ENCODE results near the gene CARM1.
A peak's percentile ranks its signal among the peaks of the same experiment; 100 is the strongest.

The CARM1 gene

DNA sequence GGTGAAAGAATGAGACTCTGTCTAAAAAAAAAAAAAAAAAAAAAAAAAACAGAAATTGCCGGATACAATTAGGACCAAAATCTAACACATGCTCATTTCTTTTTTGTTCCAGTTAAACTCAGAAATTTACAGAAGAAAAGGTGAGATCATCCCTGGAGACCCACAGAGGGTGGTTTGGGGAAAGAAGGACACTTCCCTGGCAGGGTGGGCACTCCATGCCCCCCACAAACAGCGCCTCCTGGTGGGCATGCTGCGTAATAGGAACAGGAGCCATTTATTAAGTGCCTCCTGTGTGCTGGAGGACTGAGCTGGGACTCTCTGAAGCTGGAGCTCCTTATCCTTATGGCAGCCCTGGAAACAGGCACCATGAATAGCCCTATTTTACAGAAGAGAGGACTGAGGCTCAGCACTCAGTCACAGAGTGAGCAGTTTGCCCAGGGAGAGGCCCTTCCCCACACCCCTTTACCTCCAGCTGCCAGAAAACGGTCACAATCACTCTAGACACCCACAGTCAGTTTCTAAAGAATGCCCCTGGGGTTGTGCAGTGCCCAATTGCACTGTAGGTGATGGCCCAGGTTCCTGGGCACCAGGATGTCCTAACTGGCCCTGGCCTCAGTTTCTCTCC lies 13.0 kb upstream of the CARM1 start:
- H3K4me3 ChIP-seq (ENCODE audit: low read length) = no peak overlapping the region
- TF ChIP-seq, protein P1, sequence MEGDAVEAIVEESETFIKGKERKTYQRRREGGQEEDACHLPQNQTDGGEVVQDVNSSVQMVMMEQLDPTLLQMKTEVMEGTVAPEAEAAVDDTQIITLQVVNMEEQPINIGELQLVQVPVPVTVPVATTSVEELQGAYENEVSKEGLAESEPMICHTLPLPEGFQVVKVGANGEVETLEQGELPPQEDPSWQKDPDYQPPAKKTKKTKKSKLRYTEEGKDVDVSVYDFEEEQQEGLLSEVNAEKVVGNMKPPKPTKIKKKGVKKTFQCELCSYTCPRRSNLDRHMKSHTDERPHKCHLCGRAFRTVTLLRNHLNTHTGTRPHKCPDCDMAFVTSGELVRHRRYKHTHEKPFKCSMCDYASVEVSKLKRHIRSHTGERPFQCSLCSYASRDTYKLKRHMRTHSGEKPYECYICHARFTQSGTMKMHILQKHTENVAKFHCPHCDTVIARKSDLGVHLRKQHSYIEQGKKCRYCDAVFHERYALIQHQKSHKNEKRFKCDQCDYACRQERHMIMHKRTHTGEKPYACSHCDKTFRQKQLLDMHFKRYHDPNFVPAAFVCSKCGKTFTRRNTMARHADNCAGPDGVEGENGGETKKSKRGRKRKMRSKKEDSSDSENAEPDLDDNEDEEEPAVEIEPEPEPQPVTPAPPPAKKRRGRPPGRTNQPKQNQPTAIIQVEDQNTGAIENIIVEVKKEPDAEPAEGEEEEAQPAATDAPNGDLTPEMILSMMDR (conservative IDR thresholded peaks at IDR 0.05; ENCODE audit: low read depth, low read length) = peak; percentile 90
- no peak for DNase-seq (ENCODE audit: low read depth)

DNA sequence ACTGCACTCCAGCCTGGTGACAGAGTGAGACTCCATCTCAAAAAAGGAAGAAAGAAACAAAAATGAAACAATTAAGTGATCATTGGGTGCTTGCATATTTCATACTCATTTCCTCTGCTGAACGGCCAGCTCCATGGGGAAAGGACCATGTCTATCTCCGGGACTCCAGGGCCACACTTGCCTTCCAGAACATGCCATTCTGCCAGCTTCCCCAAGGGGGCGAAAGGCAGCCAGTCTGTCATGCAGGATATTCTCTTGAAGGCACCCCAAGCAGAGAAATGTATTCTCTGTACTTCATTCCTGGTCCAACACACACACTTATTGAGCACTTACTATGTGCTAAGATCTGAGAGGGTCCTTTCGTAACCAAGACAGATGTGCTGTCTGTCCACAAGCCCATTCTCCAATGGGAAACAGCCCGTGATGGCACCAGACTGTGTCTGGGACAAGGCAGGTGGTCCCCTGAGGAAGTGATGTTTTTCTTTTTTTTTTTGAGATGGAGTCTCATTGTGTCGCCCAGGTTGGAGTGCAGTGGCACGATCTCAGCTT lies 10.2 kb upstream of the CARM1 start:
- no peak for DNase-seq (ENCODE audit: low read depth)
- TF ChIP-seq, protein P1 (conservative IDR thresholded peaks at IDR 0.05; ENCODE audit: low read depth, low read length) = peak; percentile 60
- H3K4me3 ChIP-seq (ENCODE audit: low read length) = no peak overlapping the region

DNA sequence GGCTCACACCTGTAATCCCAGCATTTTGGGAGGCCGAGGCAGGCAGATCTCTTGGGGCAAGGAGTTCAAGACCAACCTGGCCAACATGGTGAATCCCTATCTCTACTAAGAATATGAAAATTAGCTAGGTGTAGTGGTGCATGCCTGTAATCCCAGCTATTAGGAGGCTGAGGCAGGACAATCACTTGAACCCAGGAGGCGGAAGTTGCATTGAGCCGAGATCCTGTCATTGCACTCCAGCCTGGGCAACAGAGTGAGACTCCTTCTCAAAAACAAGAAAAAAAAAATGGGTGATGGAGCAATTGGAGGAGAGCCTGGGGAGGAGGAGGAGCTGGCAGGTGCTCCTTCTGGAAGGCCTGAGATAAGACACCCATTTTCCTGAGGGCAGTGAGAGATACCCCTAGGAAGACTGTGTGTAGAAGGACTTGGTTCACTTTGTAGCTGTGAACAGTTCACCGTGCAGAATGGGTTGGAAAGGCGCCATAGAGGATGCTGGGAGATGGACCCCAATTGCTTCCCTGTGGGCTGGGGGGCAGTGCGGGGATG lies 8.7 kb upstream of the CARM1 start:
- TF ChIP-seq, protein P1 (conservative IDR thresholded peaks at IDR 0.05; ENCODE audit: low read depth, low read length) = no peak
- no peak overlapping the region for H3K4me3 ChIP-seq (ENCODE audit: low read length)
- DNase-seq (ENCODE audit: low read depth) = no peak

DNA sequence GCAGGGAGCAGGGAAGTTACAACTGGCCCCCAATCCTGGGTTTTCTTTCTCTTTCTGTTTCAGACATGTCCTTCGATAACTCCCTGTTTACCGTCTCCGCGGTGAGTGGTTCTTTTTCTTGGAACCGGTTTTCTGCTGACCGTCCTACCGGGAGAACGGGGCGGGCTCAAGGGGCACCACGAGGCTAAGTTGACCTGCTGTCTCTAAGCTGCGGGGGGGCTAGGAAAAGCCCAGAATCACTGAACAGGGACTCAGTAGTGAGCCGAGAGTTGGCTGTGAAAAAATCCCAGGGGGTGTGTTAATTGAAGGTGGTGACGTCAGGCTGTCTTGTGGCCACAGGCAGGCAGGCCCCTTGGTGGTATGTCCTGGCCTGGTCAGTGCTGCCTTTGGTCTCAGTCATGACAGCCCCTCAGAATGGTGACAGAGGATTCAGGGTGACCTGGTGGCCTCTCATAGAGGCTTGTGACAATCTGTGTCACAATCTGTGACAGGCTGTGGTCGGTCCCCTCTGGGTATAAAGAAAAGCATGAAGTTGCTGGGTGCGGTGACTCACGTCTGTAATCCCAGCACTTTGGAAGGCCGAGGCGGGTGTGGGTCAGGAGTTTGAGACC lies 8.1 kb upstream of the CARM1 start:
- H3K4me3 ChIP-seq (ENCODE audit: low read length) = no peak overlapping the region
- DNase-seq (ENCODE audit: low read depth) = peak; percentile 64
- TF ChIP-seq, protein P1 (conservative IDR thresholded peaks at IDR 0.05; ENCODE audit: low read depth, low read length) = no peak

DNA sequence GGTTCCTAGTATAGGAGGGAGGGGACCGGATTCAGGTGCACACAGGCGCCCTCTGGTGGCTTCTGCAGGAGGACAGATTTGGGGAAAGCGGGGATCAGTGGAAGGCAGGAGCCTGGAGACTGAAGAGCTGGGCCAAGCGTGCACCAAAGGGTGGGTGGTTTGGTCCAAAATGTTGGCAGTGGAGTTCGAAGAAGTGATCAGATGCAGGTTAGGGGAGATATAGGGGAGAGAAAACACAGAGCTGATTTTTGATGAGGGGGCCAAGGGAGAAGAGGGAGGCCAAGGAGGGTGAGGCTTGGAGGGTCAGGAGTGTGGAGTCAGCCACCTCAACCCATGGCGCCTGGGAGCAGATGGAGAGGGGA lies 6.8 kb upstream of the CARM1 start:
- H3K4me3 ChIP-seq (ENCODE audit: low read length) = no peak overlapping the region

DNA sequence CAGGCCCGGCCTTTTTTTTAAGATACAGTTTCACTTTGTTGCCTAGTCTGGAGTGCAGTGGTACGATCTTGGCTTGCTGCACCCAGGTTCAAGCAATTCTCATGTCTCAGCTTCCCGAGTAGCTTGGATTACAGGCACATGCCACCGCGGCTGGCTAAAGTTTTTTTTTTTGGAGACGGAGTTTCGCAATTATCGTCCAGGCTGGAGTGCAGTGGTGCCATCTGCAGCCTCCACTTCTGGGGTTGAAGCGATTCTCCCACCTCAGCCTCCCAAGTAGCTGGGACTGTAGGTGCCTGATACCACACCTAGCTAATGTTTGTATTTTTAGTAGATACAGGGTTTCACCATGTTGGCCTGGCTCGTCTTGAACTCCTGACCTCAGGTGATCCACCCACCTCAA lies 4.9 kb upstream of the CARM1 start:
- TF ChIP-seq, protein P1 (conservative IDR thresholded peaks at IDR 0.05; ENCODE audit: low read depth, low read length) = no peak
- no peak overlapping the region for H3K4me3 ChIP-seq (ENCODE audit: low read length)
- DNase-seq (ENCODE audit: low read depth) = no peak

More for the DNA sequence above, 6.8 kb upstream of the CARM1 start:
- DNase-seq (ENCODE audit: low read depth) = peak; percentile 18
- TF ChIP-seq, protein P1 (conservative IDR thresholded peaks at IDR 0.05; ENCODE audit: low read depth, low read length) = peak; percentile 98

All from retinal pigment epithelial cell (primary cell).